K562 (cell line): ENCODE measurements around the gene OGDH. TPM values are rescaled to one million over a fixed set of nuclear protein-coding genes. Genes with fewer than 3 reads are reported as not detected.
"Not testable (repeated sequence)": the region's sequence is repeated elsewhere in the genome, so short reads cannot be mapped to it uniquely, and the experiment has no call there.

ENCODE experiments used
- ATAC-seq: fragments of 200-7000 bp; cut with Tn5 transposase; 3 replicates; pipeline ENCODE4 v1.9.1; 2020; ENCODE audit warnings: moderate library complexity
- BruUV-seq: library from RNA; stranded (reverse); fragments of 400-500 nt; replicated peaks from 2 replicates; lab custom pipeline; 2021; lab: Mats Ljungman, UMichigan
- CTCF ChIA-PET: fragments of 300-600 bp; formaldehyde crosslinking; extraction: SDS; loops from one replicate; lab custom pipeline; 2021; ENCODE audit warnings: low intra/inter-chr PET ratio; lab: Yijun Ruan, JAX
- POLR2A ChIA-PET: fragments of 300-600, 350-650 bp; sonication (Branson Sonifier 250); formaldehyde crosslinking; extraction: SDS; loops from one replicate; lab custom pipeline; 2021; ENCODE audit warnings: antibody characterized with exemption, inconsistent platforms; lab: Yijun Ruan, JAX
- DNase-seq, 4 experiments: peaks; one replicate each; pipeline versions ENCODE4 v3.0.0 to v3.0.0-alpha.2; 2011 to 2018; ENCODE audit warnings: low spot score in 3 of 4, mixed read lengths in 3 of 4; ENCODE audit errors: extremely low read depth in 1 of 4
- FAIRE-seq: peaks from 2 replicates; lab custom pipeline; 2011; peaks lifted over from hg19 to GRCh38; lab: Jason Lieb, UNC
- H2AFZ ChIP-seq: 2 replicates; pipeline ENCODE4 v1.6.0; 2011; ENCODE audit warnings: low read depth, low read length, control low read depth, inconsistent platforms
- H3K27ac ChIP-seq: fragments of 200-600 bp; 3 replicates; pipeline ENCODE4 v1.8.0; 2011; ENCODE audit warnings: low read depth, mild to moderate bottlenecking, control low read depth, inconsistent platforms, low read length, moderate library complexity, mixed read lengths; ENCODE audit errors: extremely low read depth
- H3K27me3 ChIP-seq, 2 experiments: fragments of 300-600 bp in 1 of 2; 2 replicates in 1 of 2; 3 replicates in 1 of 2; pipeline versions ENCODE4 v1.6.0 to v1.8.0; 2011; ENCODE audit warnings: inconsistent platforms in 2 of 2, low read length in 2 of 2, mild to moderate bottlenecking in 1 of 2, mixed read lengths in 1 of 2, moderate library complexity in 1 of 2; ENCODE audit not compliant: control insufficient read depth in 2 of 2, insufficient read depth in 2 of 2
- H3K36me3 ChIP-seq: fragments of 300-600 bp; 3 replicates; pipeline ENCODE4 v1.8.0; 2011; ENCODE audit warnings: mild to moderate bottlenecking, low read length, inconsistent platforms; ENCODE audit not compliant: control insufficient read depth, insufficient read depth
- H3K4me1 ChIP-seq, 2 experiments: fragments of 200-600 bp in 1 of 2; replicated peaks in 1 of 2; 2 replicates in 1 of 2; 3 replicates in 1 of 2; pipeline versions ENCODE4 v1.5.1 to v1.8.0; 2011; ENCODE audit warnings: inconsistent platforms in 2 of 2, low read length in 2 of 2, mild to moderate bottlenecking in 1 of 2, mixed read lengths in 1 of 2, moderate library complexity in 1 of 2; ENCODE audit not compliant: control insufficient read depth in 2 of 2, insufficient read depth in 2 of 2
- H3K4me2 ChIP-seq: 2 replicates; pipeline ENCODE4 v1.6.1; 2011; ENCODE audit warnings: low read length, control low read depth, inconsistent platforms, mixed read lengths; ENCODE audit not compliant: insufficient read depth
- H3K4me3 ChIP-seq: fragments of 200-600 bp; sonication (generic), shearing (Covaris generic); 2 replicates; pipeline ENCODE4 v1.5.1; 2016; ENCODE audit warnings: control low read depth, inconsistent platforms
- H3K79me2 ChIP-seq: fragments of 200-600 bp; 3 replicates; pipeline ENCODE4 v1.8.0; 2011; ENCODE audit warnings: low read length, inconsistent platforms; ENCODE audit not compliant: control insufficient read depth, insufficient read depth
- H3K9ac ChIP-seq, 2 experiments: 2 replicates each; pipeline versions ENCODE4 v1.6.0 to v1.6.1; 2011; ENCODE audit warnings: low read depth in 2 of 2, low read length in 2 of 2, control low read depth in 1 of 2, inconsistent platforms in 1 of 2, mild to moderate bottlenecking in 1 of 2, mixed read lengths in 1 of 2; ENCODE audit not compliant: insufficient read depth in 1 of 2
- H3K9me1 ChIP-seq: one replicate; pipeline ENCODE4 v1.6.0; 2011; ENCODE audit warnings: inconsistent platforms, mild to moderate bottlenecking, low read length, moderate library complexity; ENCODE audit not compliant: control insufficient read depth, insufficient read depth
- H3K9me3 ChIP-seq: replicated peaks from 2 replicates; pipeline ENCODE4 v1.5.1; 2011; ENCODE audit warnings: low read depth, low read length, inconsistent platforms; ENCODE audit not compliant: control insufficient read depth, insufficient read depth
- H4K20me1 ChIP-seq: replicated peaks from 2 replicates; pipeline ENCODE4 v1.6.1; 2011; ENCODE audit warnings: low read length, inconsistent platforms, mixed read lengths; ENCODE audit not compliant: control insufficient read depth, insufficient read depth
- RB1 ChIP-seq: fragments of 450-650 bp; IDR thresholded peaks from 2 replicates; pipeline ENCODE4 v1.6.1; 2017; ENCODE audit warnings: low read depth, mild to moderate bottlenecking
- TRIM28 ChIP-seq: fragments of 450-650 bp; IDR thresholded peaks from 2 replicates; pipeline ENCODE4 v1.6.1; 2017
- ZNF316 ChIP-seq: fragments of 450-650 bp; IDR thresholded peaks from 2 replicates; pipeline ENCODE4 v1.6.1; 2016
- WGBS: fragments of 100-300 bp; shearing (Covaris generic); methylation state at CpG from one replicate; pipeline ENCODE4 v1.1.6; 2016; ENCODE audit warnings: low coverage, mixed read lengths; ENCODE audit not compliant: insufficient coverage; ENCODE audit errors: missing lambda C conversion rate; 5-methylcytosine and 5-hydroxymethylcytosine counted together
- in situ Hi-C: fragments of 300-500 bp; cut with MboI; formaldehyde crosslinking; loops from 4 replicates; pipeline ENCODE4 v1.15.0; 2018; ENCODE audit warnings: inconsistent platforms, mixed read lengths
- intact Hi-C: fragments of 100-400 bp; cut with micrococcal nuclease; formaldehyde crosslinking; loops from 2 replicates; pipeline ENCODE4 v1.14.2; 2022
- polyA plus RNA-seq, 8 experiments: library from polyadenylated mRNA; depleted of rRNA in 4 of 8; stranded (reverse) in 5 of 8; unstranded in 3 of 8; fragments of >200 nt; fragmentation: Nextera tagmentation in 2 of 8; fragmentation: Illumina TruSeq in 1 of 8; extraction: Ambion mirVana in 2 of 8; extraction: Trizol in 1 of 8; gene quantifications; 2 replicates each; pipeline versions ENCODE4 v1.2.1 to v1.2.3, GENCODE V29; 2011 to 2014; ENCODE audit warnings: inconsistent platforms in 1 of 8, missing spikeins in 1 of 8
- total RNA-seq, 7 experiments: library from RNA; depleted of rRNA in 6 of 7; stranded (reverse); fragments of >200 nt in 6 of 7; fragmentation: Illumina TruSeq in 2 of 7; extraction: Trizol in 2 of 7; gene quantifications; 2 replicates each; pipeline versions ENCODE4 v1.2.1 to v1.2.3, GENCODE V29; 2011 to 2021; ENCODE audit warnings: low replicate concordance in 1 of 7
- TF ChIP-seq, protein P1 (sequence below): sonication (generic); formaldehyde crosslinking; IDR thresholded peaks from 2 replicates; pipeline ENCODE4 v1.8.0; 2022; ENCODE audit warnings: missing genetic modification reagents, mild to moderate bottlenecking, borderline replicate concordance
- TF ChIP-seq, protein P2 (sequence below): fragments of 250-450 bp; sonication (Bioruptor Pico); IDR thresholded peaks from 2 replicates; pipeline ENCODE4 v1.9.0; 2021; ENCODE audit warnings: mild to moderate bottlenecking, inconsistent platforms

OGDH gene
- total and polyA plus RNA-seq, 9 of the 15 experiments (the other 6 are each of a cell fraction or from before 2014, with no cell fraction given) = 3.1 to 80.3 (median 23.5) TPM

DNA sequence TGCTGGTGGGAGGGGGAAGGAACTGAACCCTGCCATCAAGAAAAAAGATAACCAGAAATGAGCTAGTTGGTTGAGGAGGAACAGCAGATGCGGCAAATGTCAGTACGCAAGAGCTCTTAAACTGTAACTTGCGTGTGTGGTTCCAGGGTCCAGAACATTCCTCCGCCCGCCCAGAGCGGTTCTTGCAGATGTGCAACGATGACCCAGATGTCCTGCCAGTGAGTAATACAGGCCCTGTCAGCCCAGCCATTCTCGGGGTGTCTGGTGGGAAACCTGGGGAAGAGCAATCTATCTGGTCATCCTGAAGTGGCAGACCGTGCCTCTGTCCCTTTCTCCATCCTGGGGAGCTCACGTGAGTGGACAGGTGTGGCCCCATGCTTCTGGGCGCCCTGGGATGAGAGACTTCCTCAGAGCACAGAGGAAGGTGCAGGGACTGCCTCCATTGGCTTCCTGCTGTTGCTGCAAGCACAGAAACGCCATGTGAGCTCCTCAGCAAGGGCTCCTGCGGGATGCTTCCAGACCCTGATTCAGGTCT is 91.7 kb downstream of the OGDH start (continued):
- TF ChIP-seq, protein P1, sequence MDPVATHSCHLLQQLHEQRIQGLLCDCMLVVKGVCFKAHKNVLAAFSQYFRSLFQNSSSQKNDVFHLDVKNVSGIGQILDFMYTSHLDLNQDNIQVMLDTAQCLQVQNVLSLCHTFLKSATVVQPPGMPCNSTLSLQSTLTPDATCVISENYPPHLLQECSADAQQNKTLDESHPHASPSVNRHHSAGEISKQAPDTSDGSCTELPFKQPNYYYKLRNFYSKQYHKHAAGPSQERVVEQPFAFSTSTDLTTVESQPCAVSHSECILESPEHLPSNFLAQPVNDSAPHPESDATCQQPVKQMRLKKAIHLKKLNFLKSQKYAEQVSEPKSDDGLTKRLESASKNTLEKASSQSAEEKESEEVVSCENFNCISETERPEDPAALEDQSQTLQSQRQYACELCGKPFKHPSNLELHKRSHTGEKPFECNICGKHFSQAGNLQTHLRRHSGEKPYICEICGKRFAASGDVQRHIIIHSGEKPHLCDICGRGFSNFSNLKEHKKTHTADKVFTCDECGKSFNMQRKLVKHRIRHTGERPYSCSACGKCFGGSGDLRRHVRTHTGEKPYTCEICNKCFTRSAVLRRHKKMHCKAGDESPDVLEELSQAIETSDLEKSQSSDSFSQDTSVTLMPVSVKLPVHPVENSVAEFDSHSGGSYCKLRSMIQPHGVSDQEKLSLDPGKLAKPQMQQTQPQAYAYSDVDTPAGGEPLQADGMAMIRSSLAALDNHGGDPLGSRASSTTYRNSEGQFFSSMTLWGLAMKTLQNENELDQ = no peak
- no peak for TF ChIP-seq RB1
- TF ChIP-seq, protein P2, sequence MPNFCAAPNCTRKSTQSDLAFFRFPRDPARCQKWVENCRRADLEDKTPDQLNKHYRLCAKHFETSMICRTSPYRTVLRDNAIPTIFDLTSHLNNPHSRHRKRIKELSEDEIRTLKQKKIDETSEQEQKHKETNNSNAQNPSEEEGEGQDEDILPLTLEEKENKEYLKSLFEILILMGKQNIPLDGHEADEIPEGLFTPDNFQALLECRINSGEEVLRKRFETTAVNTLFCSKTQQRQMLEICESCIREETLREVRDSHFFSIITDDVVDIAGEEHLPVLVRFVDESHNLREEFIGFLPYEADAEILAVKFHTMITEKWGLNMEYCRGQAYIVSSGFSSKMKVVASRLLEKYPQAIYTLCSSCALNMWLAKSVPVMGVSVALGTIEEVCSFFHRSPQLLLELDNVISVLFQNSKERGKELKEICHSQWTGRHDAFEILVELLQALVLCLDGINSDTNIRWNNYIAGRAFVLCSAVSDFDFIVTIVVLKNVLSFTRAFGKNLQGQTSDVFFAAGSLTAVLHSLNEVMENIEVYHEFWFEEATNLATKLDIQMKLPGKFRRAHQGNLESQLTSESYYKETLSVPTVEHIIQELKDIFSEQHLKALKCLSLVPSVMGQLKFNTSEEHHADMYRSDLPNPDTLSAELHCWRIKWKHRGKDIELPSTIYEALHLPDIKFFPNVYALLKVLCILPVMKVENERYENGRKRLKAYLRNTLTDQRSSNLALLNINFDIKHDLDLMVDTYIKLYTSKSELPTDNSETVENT = no peak

DNA sequence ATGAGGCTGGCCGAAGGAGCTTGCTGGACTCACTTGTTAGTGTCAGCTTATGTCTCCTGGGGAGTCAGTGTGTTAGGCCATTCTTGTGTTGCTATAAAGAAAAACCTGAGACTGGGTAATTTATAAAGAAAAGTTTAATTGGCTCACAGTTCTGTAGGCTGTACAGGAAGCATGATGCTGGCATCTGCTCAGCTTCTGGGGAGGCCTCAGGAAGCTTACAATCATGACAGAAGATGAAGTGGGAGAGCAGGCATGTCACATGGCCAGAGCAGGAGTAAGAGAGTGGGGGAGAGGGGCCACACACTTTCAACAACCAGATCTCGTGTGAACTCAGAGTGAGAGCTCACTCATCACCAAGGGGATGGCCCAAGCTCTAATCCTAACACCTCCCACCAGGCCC is 93.2 kb downstream of the OGDH start:
- POLR2A ChIA-PET = interaction anchor here (0.7 kb wide), 1 partner anchor 49 kb away, joined by 3 read pairs; no protein-coding TSS in a partner anchor
- 0 out of 2 replicates have a peak, but pooled peaks have one; percentile 38 for TF ChIP-seq TRIM28
- peak; percentile 69 for TF ChIP-seq ZNF316
- TF ChIP-seq, all 486 proteins: peak for 2; not testable (repeated sequence) for 484
- H4K20me1 ChIP-seq, DNase-seq, CTCF ChIA-PET, BruUV-seq, H3K4me2 ChIP-seq, H3K9me1 ChIP-seq, H3K4me3 ChIP-seq, H3K4me1 ChIP-seq, ATAC-seq, intact Hi-C loops, H3K27me3 ChIP-seq, in situ Hi-C loops, H3K9ac ChIP-seq, H2AFZ ChIP-seq, FAIRE-seq, H3K9me3 ChIP-seq, H3K27ac ChIP-seq, H3K79me2 ChIP-seq: not testable (repeated sequence)
- 86% methylated on average over 2 of the region's 2 CpGs for WGBS
- peaks cover 70% of the 10 kb centered on the region for H3K36me3 ChIP-seq
